ENCODE data around the gene EEPD1.

EEPD1 gene

GRCh38 chr7:36216063-36216684 lies 63.1 kb downstream of the EEPD1 start:
- TF ChIP-seq, protein P1, sequence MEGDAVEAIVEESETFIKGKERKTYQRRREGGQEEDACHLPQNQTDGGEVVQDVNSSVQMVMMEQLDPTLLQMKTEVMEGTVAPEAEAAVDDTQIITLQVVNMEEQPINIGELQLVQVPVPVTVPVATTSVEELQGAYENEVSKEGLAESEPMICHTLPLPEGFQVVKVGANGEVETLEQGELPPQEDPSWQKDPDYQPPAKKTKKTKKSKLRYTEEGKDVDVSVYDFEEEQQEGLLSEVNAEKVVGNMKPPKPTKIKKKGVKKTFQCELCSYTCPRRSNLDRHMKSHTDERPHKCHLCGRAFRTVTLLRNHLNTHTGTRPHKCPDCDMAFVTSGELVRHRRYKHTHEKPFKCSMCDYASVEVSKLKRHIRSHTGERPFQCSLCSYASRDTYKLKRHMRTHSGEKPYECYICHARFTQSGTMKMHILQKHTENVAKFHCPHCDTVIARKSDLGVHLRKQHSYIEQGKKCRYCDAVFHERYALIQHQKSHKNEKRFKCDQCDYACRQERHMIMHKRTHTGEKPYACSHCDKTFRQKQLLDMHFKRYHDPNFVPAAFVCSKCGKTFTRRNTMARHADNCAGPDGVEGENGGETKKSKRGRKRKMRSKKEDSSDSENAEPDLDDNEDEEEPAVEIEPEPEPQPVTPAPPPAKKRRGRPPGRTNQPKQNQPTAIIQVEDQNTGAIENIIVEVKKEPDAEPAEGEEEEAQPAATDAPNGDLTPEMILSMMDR (IDR thresholded peaks at IDR 0.05; ENCODE audit: low read depth, low read length, missing control alignments), result no peak
- DNase-seq (ENCODE audit: low read depth), result no peak

GRCh38 chr7:36217211-36217960 lies 64.3 kb downstream of the EEPD1 start:
- no peak for DNase-seq (ENCODE audit: low read depth)
- TF ChIP-seq, protein P1 (IDR thresholded peaks at IDR 0.05; ENCODE audit: low read depth, low read length, missing control alignments), result no peak
- no peak overlapping the region for H3K4me3 ChIP-seq (ENCODE audit: low read depth, low read length)

More at GRCh38 chr7:36216063-36216684, 63.1 kb downstream of the EEPD1 start:
- H3K4me3 ChIP-seq (ENCODE audit: low read depth, low read length), result no peak overlapping the region

DNA sequence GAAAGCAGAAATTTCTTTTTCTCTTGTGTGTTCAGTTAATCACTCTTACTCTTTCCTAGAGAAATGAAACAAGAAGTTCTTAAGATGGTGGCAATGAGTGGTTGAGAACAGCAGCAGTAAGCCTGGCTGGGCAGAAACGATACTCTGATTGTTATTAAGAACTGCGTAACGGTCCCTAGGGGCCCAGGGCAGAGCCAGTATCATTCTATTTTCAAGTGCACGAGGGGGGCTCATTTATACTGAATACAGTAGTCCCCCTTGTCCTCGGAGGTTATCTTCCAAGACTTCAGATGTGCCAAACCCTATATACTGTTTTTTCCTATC lies 64.9 kb downstream of the EEPD1 start:
- TF ChIP-seq, protein P1 (IDR thresholded peaks at IDR 0.05; ENCODE audit: low read depth, low read length, missing control alignments), result no peak
- DNase-seq (ENCODE audit: low read depth), result no peak
- no peak overlapping the region for H3K4me3 ChIP-seq (ENCODE audit: low read depth, low read length)

DNA sequence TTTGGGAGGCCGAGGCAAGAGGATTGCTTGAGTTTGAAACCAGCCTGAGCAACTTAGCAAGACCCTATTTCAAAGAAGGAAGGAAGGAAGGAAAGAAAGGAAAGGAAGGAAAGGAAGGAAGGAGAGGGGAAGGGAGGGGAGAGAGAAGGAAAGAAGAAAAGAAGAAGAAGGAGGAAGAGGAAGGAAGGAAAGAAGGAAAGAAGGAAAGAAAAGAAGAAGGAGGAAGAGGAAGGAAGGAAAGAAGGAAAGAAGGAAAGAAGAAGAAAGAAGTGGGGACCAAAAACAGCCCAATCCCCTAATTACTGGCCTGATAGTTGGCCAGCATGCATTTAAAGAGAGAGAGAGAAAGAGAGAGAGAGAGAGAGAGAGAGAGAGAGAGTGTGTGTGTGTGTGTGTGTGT lies 66.4 kb downstream of the EEPD1 start:
- DNase-seq (ENCODE audit: low read depth), result no peak
- no peak overlapping the region for H3K4me3 ChIP-seq (ENCODE audit: low read depth, low read length)
- TF ChIP-seq, protein P1 (IDR thresholded peaks at IDR 0.05; ENCODE audit: low read depth, low read length, missing control alignments), result no peak

DNA sequence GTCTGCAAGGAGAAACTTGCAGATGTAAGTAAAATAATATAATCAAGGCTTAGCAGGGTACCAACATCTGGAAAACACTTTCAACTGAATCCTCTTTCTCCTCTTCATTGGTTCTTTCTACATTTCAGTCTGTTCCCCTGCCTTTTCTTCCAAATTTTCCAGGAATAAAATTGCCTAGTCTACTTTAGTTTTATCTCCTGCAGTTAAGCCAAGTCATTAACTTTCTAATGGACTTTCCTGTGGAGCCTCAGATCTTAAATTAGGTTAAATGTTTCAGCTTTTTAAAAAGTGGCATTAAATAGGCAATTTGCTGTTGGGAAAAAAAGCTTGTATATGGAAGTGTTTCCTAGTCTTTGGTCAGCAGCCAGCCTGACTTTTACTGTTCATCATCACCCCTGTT lies 70.8 kb downstream of the EEPD1 start:
- no peak for DNase-seq (ENCODE audit: low read depth)
- TF ChIP-seq, protein P1 (IDR thresholded peaks at IDR 0.05; ENCODE audit: low read depth, low read length, missing control alignments), result no peak
- H3K4me3 ChIP-seq (ENCODE audit: low read depth, low read length), result no peak overlapping the region

- no peak for DNase-seq (ENCODE audit: low read depth)
- TF ChIP-seq, protein P1 (IDR thresholded peaks at IDR 0.05; ENCODE audit: low read depth, low read length, missing control alignments), result no peak
- no peak overlapping the region for H3K4me3 ChIP-seq (ENCODE audit: low read depth, low read length)
Observed at GRCh38 chr7:36224934-36225858, 72.1 kb downstream of the EEPD1 start.

All from GM12864 (cell line).